ENCODE measurements around the gene RPS14.

GRCh38 chr5:150497989-150498317 is 48.4 kb upstream of the RPS14 start:
- no peak for TF ChIP-seq POLR2A (IDR thresholded peaks at IDR 0.05; ENCODE audit: low read depth, low read length)
- TF ChIP-seq POLR2AphosphoS5 (IDR thresholded peaks at IDR 0.05; ENCODE audit: low read depth, low read length), result no peak

All from GM12891 (cell line).